H1 (cell line): ENCODE measurements around the gene RPL12. TPM values are rescaled to one million over a fixed set of nuclear protein-coding genes. Genes with fewer than 3 reads are reported as not detected.

Experiments used
- CTCF ChIA-PET: fragments of 300-600 bp; sonication (Branson Sonifier 250); formaldehyde crosslinking; loops from one replicate; lab custom pipeline; 2021; ENCODE audit not compliant: partially characterized antibody; lab: Charles Lee
- POLR2A ChIA-PET: fragments of 300-600 bp; sonication (Branson Sonifier 250); formaldehyde crosslinking; loops from one replicate; lab custom pipeline; 2021; ENCODE audit warnings: inconsistent platforms; ENCODE audit not compliant: partially characterized antibody; lab: Charles Lee
- DNase-seq, 2 experiments: peaks; one replicate each; pipeline versions ENCODE4 v3.0.0 to v3.0.0-alpha.2; 2010 to 2022; ENCODE audit warnings: low spot score in 2 of 2, low read depth in 1 of 2, mixed read lengths in 1 of 2
- FAIRE-seq: peaks from 2 replicates; lab custom pipeline; 2011; peaks lifted over from hg19 to GRCh38; lab: Jason Lieb, UNC
- H2AFZ ChIP-seq: 2 replicates; pipeline ENCODE4 v1.8.1; 2012; ENCODE audit warnings: low read length, inconsistent platforms
- H2AK5ac ChIP-seq: 2 replicates; pipeline ENCODE4 v1.6.1; 2013; ENCODE audit warnings: low read depth, low read length
- H2BK120ac ChIP-seq: replicated peaks from 2 replicates; pipeline ENCODE3; 2013; ENCODE audit warnings: low read depth, low read length, inconsistent platforms
- H2BK12ac ChIP-seq: 2 replicates; pipeline ENCODE4 v1.6.1; 2013; ENCODE audit warnings: low read depth, low read length
- H2BK15ac ChIP-seq: 2 replicates; pipeline ENCODE4 v1.6.1; 2013; ENCODE audit warnings: low read length
- H2BK20ac ChIP-seq: 2 replicates; pipeline ENCODE4 v1.6.1; 2013; ENCODE audit warnings: low read length
- H2BK5ac ChIP-seq: 2 replicates; pipeline ENCODE4 v1.6.1; 2013; ENCODE audit warnings: low read depth, low read length
- H3K14ac ChIP-seq: 2 replicates; pipeline ENCODE4 v1.6.1; 2013; ENCODE audit warnings: inconsistent platforms; ENCODE audit not compliant: insufficient read length
- H3K18ac ChIP-seq: 2 replicates; pipeline ENCODE4 v1.6.1; 2013; ENCODE audit warnings: low read length; ENCODE audit errors: extremely low read depth
- H3K23ac ChIP-seq: 2 replicates; pipeline ENCODE4 v1.6.1; 2013; ENCODE audit warnings: inconsistent platforms; ENCODE audit not compliant: insufficient read length
- H3K23me2 ChIP-seq: 2 replicates; pipeline ENCODE4 v1.6.1; 2013; ENCODE audit warnings: low read depth, low read length
- H3K27ac ChIP-seq: 2 replicates; pipeline ENCODE4 v1.6.1; 2011; ENCODE audit warnings: low read depth, low read length, inconsistent platforms
- H3K27me3 ChIP-seq, 4 experiments: replicated peaks in 1 of 4; 1 replicate in 1 of 4; 2 replicates in 3 of 4; pipeline versions ENCODE4 v1.6.1 to v1.8.1; 2011 to 2013; ENCODE audit warnings: low read length in 3 of 4, mild to moderate bottlenecking in 3 of 4, inconsistent platforms in 2 of 4, mixed read lengths in 2 of 4, moderate library complexity in 1 of 4; ENCODE audit not compliant: control insufficient read depth in 3 of 4, insufficient read depth in 3 of 4; ENCODE audit errors: extremely low read depth in 1 of 4
- H3K36me3 ChIP-seq, 4 experiments: 2 replicates each; pipeline versions ENCODE4 v1.6.1 to v1.8.1; 2011 to 2013; ENCODE audit warnings: mild to moderate bottlenecking in 4 of 4, low read length in 3 of 4, moderate library complexity in 2 of 4, control low read depth in 1 of 4, inconsistent platforms in 1 of 4; ENCODE audit not compliant: insufficient read depth in 4 of 4, control insufficient read depth in 2 of 4
- H3K4ac ChIP-seq: replicated peaks from 2 replicates; pipeline ENCODE3; 2013; ENCODE audit warnings: low read length, low read depth, mixed read lengths, inconsistent platforms; ENCODE audit not compliant: insufficient read length
- H3K4me1 ChIP-seq, 4 experiments: replicated peaks in 1 of 4; 1 replicate in 1 of 4; 2 replicates in 3 of 4; pipeline versions ENCODE4 v1.6.1 to v1.8.1; 2011 to 2013; ENCODE audit warnings: low read length in 3 of 4, inconsistent platforms in 2 of 4, mixed read lengths in 1 of 4; ENCODE audit not compliant: insufficient read depth in 4 of 4, control insufficient read depth in 3 of 4
- H3K4me2 ChIP-seq, 2 experiments: 2 replicates each; pipeline versions ENCODE4 v1.6.1 to v1.8.1; 2011 to 2013; ENCODE audit warnings: low read depth in 2 of 2, low read length in 2 of 2, control low read depth in 1 of 2, inconsistent platforms in 1 of 2, mild to moderate bottlenecking in 1 of 2; ENCODE audit not compliant: insufficient read depth in 1 of 2
- H3K4me3 ChIP-seq, 4 experiments: fragments of 200-600, 300-600 bp in 1 of 4; sonication (generic), shearing (Covaris generic), sonication (Bioruptor Twin) in 1 of 4; 2 replicates each; pipeline versions ENCODE4 v1.5.1 to v1.8.1; 2011 to 2016; ENCODE audit warnings: low read length in 4 of 4, low read depth in 3 of 4, control low read depth in 2 of 4, inconsistent platforms in 2 of 4, mild to moderate bottlenecking in 2 of 4, mixed read lengths in 1 of 4, moderate library complexity in 1 of 4; ENCODE audit not compliant: insufficient read depth in 2 of 4; ENCODE audit errors: extremely low read depth in 1 of 4
- H3K56ac ChIP-seq: replicated peaks from 2 replicates; pipeline ENCODE3; 2013; ENCODE audit warnings: low read depth, mild to moderate bottlenecking, mixed read lengths, low read length, inconsistent platforms; ENCODE audit not compliant: insufficient read length
- H3K79me1 ChIP-seq: 2 replicates; pipeline ENCODE4 v1.6.1; 2013; ENCODE audit warnings: low read depth, low read length, control low read depth
- H3K79me2 ChIP-seq, 2 experiments: 2 replicates each; pipeline versions ENCODE4 v1.6.1 to v1.8.1; 2012 to 2013; ENCODE audit warnings: low read length in 2 of 2, mild to moderate bottlenecking in 2 of 2, inconsistent platforms in 1 of 2; ENCODE audit not compliant: insufficient read depth in 2 of 2, control insufficient read depth in 1 of 2
- H3K9ac ChIP-seq, 4 experiments: replicated peaks in 1 of 4; 1 replicate in 1 of 4; 2 replicates in 3 of 4; pipeline versions ENCODE4 v1.6.1 to v1.8.1; 2011 to 2013; ENCODE audit warnings: low read depth in 3 of 4, low read length in 3 of 4, control low read depth in 2 of 4, mild to moderate bottlenecking in 2 of 4, moderate library complexity in 2 of 4, inconsistent platforms in 1 of 4; ENCODE audit errors: extremely low read depth in 1 of 4
- H3K9me3 ChIP-seq, 2 experiments: 2 replicates each; pipeline versions ENCODE4 v1.6.1 to v1.8.1; 2012 to 2013; ENCODE audit warnings: mild to moderate bottlenecking in 2 of 2, moderate library complexity in 2 of 2, control low read depth in 1 of 2, inconsistent platforms in 1 of 2, low read depth in 1 of 2, low read length in 1 of 2, mixed read lengths in 1 of 2; ENCODE audit not compliant: insufficient read depth in 2 of 2
- H4K20me1 ChIP-seq, 2 experiments: replicated peaks in 1 of 2; 2 replicates each; pipeline versions ENCODE3 to v1.8.1; 2011 to 2013; ENCODE audit warnings: inconsistent platforms in 2 of 2, low read length in 2 of 2, mild to moderate bottlenecking in 1 of 2; ENCODE audit not compliant: insufficient read depth in 2 of 2, control insufficient read depth in 1 of 2
- H4K5ac ChIP-seq: 2 replicates; pipeline ENCODE4 v1.6.1; 2013; ENCODE audit warnings: low read length, low read depth, mixed read lengths, inconsistent platforms; ENCODE audit not compliant: insufficient read length
- H4K8ac ChIP-seq: 2 replicates; pipeline ENCODE4 v1.8.0; 2013; ENCODE audit warnings: mild to moderate bottlenecking, moderate library complexity, low read length, inconsistent platforms; ENCODE audit not compliant: insufficient read depth; ENCODE audit errors: extremely low read depth
- H4K91ac ChIP-seq: replicated peaks from 2 replicates; pipeline ENCODE3; 2013; ENCODE audit warnings: low read length, mixed read lengths, inconsistent platforms; ENCODE audit not compliant: insufficient read length
- BACH1 ChIP-seq: IDR thresholded peaks from 2 replicates; pipeline ENCODE4 v1.6.1; 2012; ENCODE audit warnings: low read length, improper control_type of control experiment
- BCL11A ChIP-seq, 2 experiments: IDR thresholded peaks; one replicate each; pipeline ENCODE4 v1.6.1; 2011; ENCODE audit warnings: low read depth in 2 of 2, low read length in 2 of 2, mild to moderate bottlenecking in 2 of 2
- CTBP2 ChIP-seq: IDR thresholded peaks from 2 replicates; pipeline ENCODE4 v1.7.0; 2011; ENCODE audit warnings: borderline replicate concordance, mild to moderate bottlenecking, moderate library complexity, mixed read lengths, low read length; ENCODE audit not compliant: insufficient read depth, insufficient read length
- FOSL1 ChIP-seq: IDR thresholded peaks from 2 replicates; pipeline ENCODE4 v1.6.1; 2011; ENCODE audit warnings: mild to moderate bottlenecking, low read depth, low read length, moderate library complexity; ENCODE audit not compliant: insufficient read depth
- GTF2F1 ChIP-seq: IDR thresholded peaks from 2 replicates; pipeline ENCODE4 v1.6.1; 2012; ENCODE audit warnings: low read depth, low read length, improper control_type of control experiment, borderline replicate concordance
- PHF8 ChIP-seq: fragments of 200-600 bp; sonication (generic); conservative IDR thresholded peaks from 2 replicates; pipeline ENCODE4 v1.7.1; 2012; ENCODE audit warnings: low read depth, mild to moderate bottlenecking, inconsistent platforms, low read length, moderate library complexity
- POU5F1 ChIP-seq: IDR thresholded peaks from 2 replicates; pipeline ENCODE4 v1.6.1; 2011; ENCODE audit warnings: low read depth, mild to moderate bottlenecking, low read length, moderate library complexity
- RXRA ChIP-seq: IDR thresholded peaks from 2 replicates; pipeline ENCODE4 v1.6.1; 2011; ENCODE audit warnings: low read depth, mild to moderate bottlenecking, low read length, moderate library complexity; ENCODE audit not compliant: insufficient read depth
- SIRT6 ChIP-seq: IDR thresholded peaks from one replicate; pipeline ENCODE4 v1.7.1; 2012; ENCODE audit warnings: low read length, inconsistent platforms
- WGBS, 2 experiments: shearing (Covaris generic) in 1 of 2; methylation state at CpG; one replicate each; pipeline versions ENCODE4 v1.1.6 to v1.1.7; 2013 to 2015; ENCODE audit warnings: low lambda C conversion rate in 2 of 2, mixed read lengths in 2 of 2, inconsistent platforms in 1 of 2, low coverage in 1 of 2, missing lambda C conversion rate in 1 of 2; ENCODE audit not compliant: insufficient replicate concordance in 2 of 2, insufficient coverage in 1 of 2, insufficient read length in 1 of 2; ENCODE audit errors: extremely low coverage in 1 of 2, missing lambda C conversion rate in 1 of 2; 5-methylcytosine and 5-hydroxymethylcytosine counted together
- polyA plus RNA-seq, 7 experiments: library from polyadenylated mRNA; depleted of rRNA in 3 of 7; stranded (reverse) in 5 of 7; unstranded in 2 of 7; fragments of >200 nt in 5 of 7; fragments of 200-250 nt in 2 of 7; gene quantifications; 1 replicate in 5 of 7; 2 replicates in 1 of 7; 4 replicates in 1 of 7; pipeline versions ENCODE4 v1.2.1 to v1.2.3, GENCODE V29; 2011 to 2013; ENCODE audit warnings: missing spikeins in 2 of 7, mixed read lengths in 2 of 7
- total RNA-seq: library from RNA; stranded (reverse); fragmentation: NEBNext Ultra II Directional; extraction: Animal tissue kit (Norgen Biotek cat#: 25700); gene quantifications from 2 replicates; pipeline ENCODE4 v1.2.1, GENCODE V29; 2021
- TF ChIP-seq, protein P1 (sequence below): IDR thresholded peaks from 2 replicates; pipeline ENCODE4 v1.6.1; 2012; ENCODE audit warnings: low read length, inconsistent platforms
- TF ChIP-seq, protein P2 (sequence below): IDR thresholded peaks from 2 replicates; pipeline ENCODE4 v1.6.1; 2012; ENCODE audit warnings: inconsistent platforms

Gene RPL12
- total and polyA plus RNA-seq, 2 of the 8 experiments (the other 6 are each of a cell fraction or from before 2014, with no cell fraction given), result 1,993 to 4,892 TPM

DNA sequence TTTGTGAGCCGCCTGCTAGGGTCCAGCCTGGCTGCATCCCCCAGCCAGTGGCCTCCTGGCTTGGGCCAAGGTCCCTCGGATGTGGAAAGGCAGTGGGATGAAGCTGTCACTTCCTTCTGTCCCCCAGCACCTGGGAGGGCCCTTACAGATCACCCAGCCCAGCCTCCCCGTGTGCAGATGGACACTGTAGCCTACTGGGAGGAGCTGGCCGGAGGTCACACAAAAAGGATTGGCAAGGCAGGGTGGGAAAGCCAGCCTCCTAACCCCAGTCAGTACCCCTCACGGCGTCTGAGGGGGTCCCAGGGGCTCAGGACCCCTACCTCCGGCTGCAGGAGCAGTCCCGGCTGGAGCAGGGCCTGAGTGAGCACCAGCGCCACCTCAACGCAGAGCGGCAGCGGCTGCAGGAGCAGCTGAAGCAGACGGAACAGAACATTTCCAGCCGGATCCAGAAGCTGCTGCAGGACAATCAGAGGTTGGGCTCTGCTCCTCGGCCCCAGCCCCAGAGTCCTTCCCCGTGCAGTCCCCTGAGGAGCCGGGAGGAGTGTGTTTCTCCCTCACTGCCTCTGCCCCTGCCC, 28.4 kb upstream of the RPL12 start:
- Histone ChIP-seq H3K23ac (no peak overlapping the region), H2BK5ac (no peak overlapping the region), H3K9ac (no peak overlapping the region), H2BK120ac (no peak overlapping the region), H2AFZ (no peak overlapping the region), H3K14ac (no peak overlapping the region), H3K56ac (no peak overlapping the region), H3K27me3 (no peaks in the 10 kb centered on the region), H3K36me3 (peaks cover 5 to 37% (median 14%) of the 10 kb centered on the region in 4 experiments; a peak in 7 of 8 replicates), H2BK15ac (no peak overlapping the region), H3K9me3 (no peaks in the 10 kb centered on the region), H3K4me1 (no peaks in the 10 kb centered on the region), H3K23me2 (no peaks in the 10 kb centered on the region), H4K91ac (no peak overlapping the region), H2BK20ac (no peak overlapping the region), H3K79me1 (no peaks in the 10 kb centered on the region), H4K8ac (no peak overlapping the region), H3K18ac (no peak overlapping the region), H3K4me2 (no peak overlapping the region), H3K4me3 (no peak overlapping the region), H2BK12ac (no peak overlapping the region), H4K5ac (no peak overlapping the region), H3K27ac (no peak overlapping the region), H4K20me1 (peaks cover 1 to 3% of the 10 kb centered on the region in 2 experiments), H3K79me2 (no peaks in the 10 kb centered on the region), H2AK5ac (no peak overlapping the region), H3K4ac (no peak overlapping the region)
- ChIA-PET CTCF (interaction anchor here (0.5 to 2.5 kb wide), 11 partner anchors 10 to 1067 kb away, joined by 3 to 11 read pairs (median 4); no protein-coding TSS in a partner anchor), POLR2A (interaction anchor here (0.6 to 3.0 kb wide), 4 partner anchors 9 to 86 kb away, joined by 3 to 16 read pairs (median 3); partner anchors contain the start of genes LRSAM1, RPL12 and ZNF79)
- no peak for FAIRE-seq
- no peak for DNase-seq
- WGBS, 2 experiments, result 86% methylated on average over 17 of the region's 17 CpGs; no CpG with 5 or more reads in 1 of the 2 experiments
- TF ChIP-seq FOSL1 (no peak), GTF2F1 (no peak), RXRA (no peak), BACH1 (no peak), PHF8 (no peak), SIRT6 (no peak), BCL11A (IDR thresholded peaks at IDR 0.05; ENCODE audit: low read depth in 2 of 2, low read length in 2 of 2) (no peak), POU5F1 (no peak), CTBP2 (no peak)
- TF ChIP-seq, protein P1, sequence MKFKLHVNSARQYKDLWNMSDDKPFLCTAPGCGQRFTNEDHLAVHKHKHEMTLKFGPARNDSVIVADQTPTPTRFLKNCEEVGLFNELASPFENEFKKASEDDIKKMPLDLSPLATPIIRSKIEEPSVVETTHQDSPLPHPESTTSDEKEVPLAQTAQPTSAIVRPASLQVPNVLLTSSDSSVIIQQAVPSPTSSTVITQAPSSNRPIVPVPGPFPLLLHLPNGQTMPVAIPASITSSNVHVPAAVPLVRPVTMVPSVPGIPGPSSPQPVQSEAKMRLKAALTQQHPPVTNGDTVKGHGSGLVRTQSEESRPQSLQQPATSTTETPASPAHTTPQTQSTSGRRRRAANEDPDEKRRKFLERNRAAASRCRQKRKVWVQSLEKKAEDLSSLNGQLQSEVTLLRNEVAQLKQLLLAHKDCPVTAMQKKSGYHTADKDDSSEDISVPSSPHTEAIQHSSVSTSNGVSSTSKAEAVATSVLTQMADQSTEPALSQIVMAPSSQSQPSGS, result no peak
- TF ChIP-seq, protein P2, sequence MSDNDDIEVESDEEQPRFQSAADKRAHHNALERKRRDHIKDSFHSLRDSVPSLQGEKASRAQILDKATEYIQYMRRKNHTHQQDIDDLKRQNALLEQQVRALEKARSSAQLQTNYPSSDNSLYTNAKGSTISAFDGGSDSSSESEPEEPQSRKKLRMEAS, result no peak
